Right lobe of liver (tissue), 6 donors: ENCODE data around the gene MIR17HG. TPM values are rescaled to one million over a fixed set of nuclear protein-coding genes. Genes with fewer than 3 reads are reported as not detected.

Experiments
- ATAC-seq, 4 donors: fragments of 200-7000 bp; cut with Tn5 transposase; one replicate each; pipeline ENCODE4 v1.9.1; 2020; ENCODE audit warnings: mild to moderate bottlenecking in 4 of 4, moderate library complexity in 4 of 4
- DNase-seq, 3 donors: peaks; one replicate each; pipeline ENCODE4 v3.0.0-alpha.2; 2020
- H3K27ac ChIP-seq, 3 donors: fragments of 200-600 bp; one replicate each; pipeline ENCODE4 v1.8.0; 2022
- H3K27me3 ChIP-seq, 2 donors: fragments of 200-600 bp; one replicate each; pipeline ENCODE4 v1.8.0; 2022
- H3K36me3 ChIP-seq, 4 donors: fragments of 200-600 bp; sonication (generic) in 1 of 4; one replicate each; pipeline versions ENCODE4 v1.5.1 to v1.8.0; 2017 to 2022; ENCODE audit warnings: control low read depth in 1 of 4
- H3K4me1 ChIP-seq, 4 donors: fragments of 200-600 bp; sonication (generic) in 1 of 4; one replicate each; pipeline versions ENCODE4 v1.5.1 to v1.8.0; 2017 to 2022; ENCODE audit warnings: control low read depth in 1 of 4
- H3K4me3 ChIP-seq, 3 donors: fragments of 200-600 bp; one replicate each; pipeline ENCODE4 v1.8.0; 2022
- H3K9me3 ChIP-seq, 4 donors: fragments of 200-600 bp; sonication (generic) in 1 of 4; one replicate each; pipeline versions ENCODE4 v1.5.1 to v1.8.0; 2017 to 2022; ENCODE audit warnings: control low read depth in 1 of 4
- POLR2A ChIP-seq: fragments of 450-650 bp; IDR thresholded peaks from one replicate; pipeline ENCODE4 v1.6.1; 2017; ENCODE audit warnings: antibody characterized with exemption, mild to moderate bottlenecking
- WGBS: methylation state at CpG from one replicate; pipeline ENCODE4 v1.1.6; 2018; ENCODE audit warnings: low coverage, low lambda C conversion rate; ENCODE audit not compliant: insufficient coverage; ENCODE audit errors: missing lambda C conversion rate; 5-methylcytosine and 5-hydroxymethylcytosine counted together
- intact Hi-C, 2 donors: fragments of 100-400 bp; cut with DNase I; formaldehyde crosslinking; loops; one replicate each; pipeline versions ENCODE4 v1.11.2 to v1.14.1; 2022
- microRNA counts: library from miRNA; unstranded; fragments of <30 nt; microRNA quantifications from one replicate; lab custom pipeline; 2016
- total RNA-seq, 6 experiments: library from RNA; depleted of rRNA in 2 of 6; stranded (reverse); fragments of >200 nt in 2 of 6; fragmentation: NEBNext Ultra II Directional in 3 of 6; extraction: Animal tissue kit (Norgen Biotek cat#: 25700) in 3 of 6; gene quantifications; one replicate each; pipeline versions ENCODE4 v1.1.0 to v1.2.4, GENCODE V29; 2016 to 2023
- TF ChIP-seq, protein P1 (sequence below), 4 donors: fragments of 200-600 bp in 3 of 4; fragments of 450-650 bp in 1 of 4; IDR thresholded peaks; one replicate each; pipeline versions ENCODE4 v1.5.1 to v1.8.0; 2016 to 2022; ENCODE audit warnings: antibody characterized with exemption in 4 of 4, mild to moderate bottlenecking in 2 of 4
- donor health status: DM: no; HTN: yes; CAD: no.
- donor health status: DM: no; HTN: no; CAD: no.
- donor health status: DM: no; HTN: no; CAD: no.
- donor health status: DM: no; HTN: yes; CAD: no.
- donor health status: DM: no; HTN: yes; CAD: no.

Gene MIR17HG
- total RNA-seq, 6 experiments from 2014 or later, result 1.8 to 3.8 (median 2.4) TPM

DNA sequence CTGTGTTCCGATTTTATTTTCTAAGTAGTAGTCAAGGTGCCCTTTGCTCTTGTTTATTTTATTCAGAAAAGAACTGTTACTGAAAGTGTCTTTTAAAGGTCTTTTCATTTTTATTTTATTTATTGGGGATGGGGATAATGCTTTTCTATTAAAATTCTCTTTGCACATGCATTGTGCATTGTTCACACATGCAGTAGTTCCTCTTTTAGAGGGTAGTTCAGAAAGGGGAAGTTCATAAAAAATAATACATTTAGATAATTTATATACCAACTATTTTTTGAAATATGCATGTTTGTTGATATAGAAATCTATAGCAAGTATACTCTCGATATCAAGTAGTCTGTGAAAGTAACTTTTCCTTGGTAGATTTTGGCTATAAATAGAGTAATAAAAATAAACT is 54.4 kb downstream of the MIR17HG start:
- 72% methylated on average over 2 of the region's 2 CpGs for whole genome bisulfite sequencing
- ATAC-seq, result no peak

More for the DNA sequence above, 54.4 kb downstream of the MIR17HG start:
- H3K27ac ChIP-seq, result no peak overlapping the region
- TF ChIP-seq, protein P1, sequence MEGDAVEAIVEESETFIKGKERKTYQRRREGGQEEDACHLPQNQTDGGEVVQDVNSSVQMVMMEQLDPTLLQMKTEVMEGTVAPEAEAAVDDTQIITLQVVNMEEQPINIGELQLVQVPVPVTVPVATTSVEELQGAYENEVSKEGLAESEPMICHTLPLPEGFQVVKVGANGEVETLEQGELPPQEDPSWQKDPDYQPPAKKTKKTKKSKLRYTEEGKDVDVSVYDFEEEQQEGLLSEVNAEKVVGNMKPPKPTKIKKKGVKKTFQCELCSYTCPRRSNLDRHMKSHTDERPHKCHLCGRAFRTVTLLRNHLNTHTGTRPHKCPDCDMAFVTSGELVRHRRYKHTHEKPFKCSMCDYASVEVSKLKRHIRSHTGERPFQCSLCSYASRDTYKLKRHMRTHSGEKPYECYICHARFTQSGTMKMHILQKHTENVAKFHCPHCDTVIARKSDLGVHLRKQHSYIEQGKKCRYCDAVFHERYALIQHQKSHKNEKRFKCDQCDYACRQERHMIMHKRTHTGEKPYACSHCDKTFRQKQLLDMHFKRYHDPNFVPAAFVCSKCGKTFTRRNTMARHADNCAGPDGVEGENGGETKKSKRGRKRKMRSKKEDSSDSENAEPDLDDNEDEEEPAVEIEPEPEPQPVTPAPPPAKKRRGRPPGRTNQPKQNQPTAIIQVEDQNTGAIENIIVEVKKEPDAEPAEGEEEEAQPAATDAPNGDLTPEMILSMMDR (IDR thresholded peaks at IDR 0.05), result no peak
- no peak for TF ChIP-seq POLR2A
- H3K9me3 ChIP-seq, result no peaks in the 10 kb centered on the region
- H3K4me3 ChIP-seq, result no peak overlapping the region
- peaks cover 0 to 11% (median 3%) of the 10 kb centered on the region in 4 donors for H3K4me1 ChIP-seq
- H3K27me3 ChIP-seq, result peaks cover 0 to 6% of the 10 kb centered on the region in 2 donors
- intact Hi-C loops, result no loop called here
- H3K36me3 ChIP-seq, result no peaks in the 10 kb centered on the region
- no peak for DNase-seq

MicroRNA genes within 50 kb of the gene (microRNA counts, 767-probe panel; counts per million panel counts)
- microRNA hsa-miR-18a-5p (lab: Ali Mortazavi, UCI) (237 counts per million), microRNA hsa-miR-19a-3p (lab: Ali Mortazavi, UCI) (237 counts per million), microRNA hsa-miR-19b-3p (lab: Ali Mortazavi, UCI) (237 counts per million), microRNA hsa-miR-20a-5p+hsa-miR-20b-5p (lab: Ali Mortazavi, UCI) (8,272 counts per million, percentile 34 among the panel's probes with 10 or more counts), microRNA hsa-miR-92a-3p (lab: Ali Mortazavi, UCI) (9,379 counts per million, percentile 51 among the panel's probes with 10 or more counts)

Other genes starting within 250 kb of the MIR17HG start
- gene GPC5, start 50.9 kb downstream of the MIR17HG start, total RNA-seq, result under 1 TPM; 0.12 to 0.99 (median 0.66) TPM